CD4-positive, alpha-beta T cell treated with Interleukin-4 for 4 hours (primary cell): Measurements from ENCODE around the gene GALNT7.
A peak's percentile ranks its signal among the peaks of the same experiment; 100 is the strongest.

Source experiments
- DNase-seq: peaks from one replicate; pipeline ENCODE4 v3.0.0-alpha.2; 2020

GALNT7 gene

GRCh38 chr4:173317004-173317403 is 148.4 kb downstream of the GALNT7 start:
- no peak for DNase-seq

- DNase-seq = no peak
These were observed 149.6 kb downstream of the GALNT7 start for GRCh38 chr4:173318240-173318639.

GRCh38 chr4:173318648-173319211 is 150.1 kb downstream of the GALNT7 start:
- peak; percentile 46 for DNase-seq

GRCh38 chr4:173319696-173320095 is 151.1 kb downstream of the GALNT7 start:
- DNase-seq = no peak

GRCh38 chr4:173325007-173325736 is 156.6 kb downstream of the GALNT7 start:
- DNase-seq = no peak

- DNase-seq = no peak
These were observed 159.8 kb downstream of the GALNT7 start for GRCh38 chr4:173328236-173328901.

- DNase-seq = no peak
These were observed 162.0 kb downstream of the GALNT7 start for GRCh38 chr4:173330590-173330989.

- DNase-seq = peak; percentile 15
These were observed 163.4 kb downstream of the GALNT7 start for GRCh38 chr4:173332021-173332487.

GRCh38 chr4:173332963-173333657 is 164.5 kb downstream of the GALNT7 start:
- peak; percentile 44 for DNase-seq

- DNase-seq = peak; percentile 40
These were observed 165.1 kb downstream of the GALNT7 start for GRCh38 chr4:173333658-173334084.

- DNase-seq = peak; percentile 100
These were observed 165.7 kb downstream of the GALNT7 start, which contains the start of gene HMGB2 for GRCh38 chr4:173334085-173334890. HMGB2 (minus strand) TSS chr4:173334358; CDS start chr4:173333649, 709 bp downstream.

GRCh38 chr4:173334891-173335752 is 166.5 kb downstream of the GALNT7 start:
- peak; percentile 32 for DNase-seq

GRCh38 chr4:173337463-173337862 is 168.9 kb downstream of the GALNT7 start:
- DNase-seq = no peak

GRCh38 chr4:173343832-173344397 is 175.3 kb downstream of the GALNT7 start:
- no peak for DNase-seq

- DNase-seq = no peak
These were observed 177.0 kb downstream of the GALNT7 start for GRCh38 chr4:173345648-173346047.

GRCh38 chr4:173346074-173346473 is 177.5 kb downstream of the GALNT7 start:
- no peak for DNase-seq

- DNase-seq = no peak
These were observed 178.9 kb downstream of the GALNT7 start for GRCh38 chr4:173347467-173347866.

GRCh38 chr4:173357939-173358338 is 189.3 kb downstream of the GALNT7 start:
- no peak for DNase-seq

- DNase-seq = no peak
These were observed 192.1 kb downstream of the GALNT7 start for GRCh38 chr4:173360587-173361221.

- DNase-seq = no peak
These were observed 194.1 kb downstream of the GALNT7 start for GRCh38 chr4:173362666-173363065.
